NAMALWA (cell line): ENCODE results near the gene ABCE1.
A peak's percentile ranks its signal among the peaks of the same experiment; 100 is the strongest.

Experiments
- DNase-seq: peaks from one replicate; pipeline ENCODE4 v3.0.0-alpha.2; 2015; ENCODE audit warnings: low spot score

ABCE1 gene

GRCh38 chr4:145177906-145178538 is 79.9 kb downstream of the ABCE1 start:
- peak; percentile 58 for DNase-seq

GRCh38 chr4:145178740-145179280 is 80.7 kb downstream of the ABCE1 start:
- DNase-seq: peak; percentile 61
